ENCODE data around the gene MIEF1. TPM values are rescaled to one million over a fixed set of nuclear protein-coding genes. Genes with fewer than 3 reads are reported as not detected.

Gene MIEF1
- total RNA-seq, 1 donor from 2014 or later: 32.4 TPM

DNA sequence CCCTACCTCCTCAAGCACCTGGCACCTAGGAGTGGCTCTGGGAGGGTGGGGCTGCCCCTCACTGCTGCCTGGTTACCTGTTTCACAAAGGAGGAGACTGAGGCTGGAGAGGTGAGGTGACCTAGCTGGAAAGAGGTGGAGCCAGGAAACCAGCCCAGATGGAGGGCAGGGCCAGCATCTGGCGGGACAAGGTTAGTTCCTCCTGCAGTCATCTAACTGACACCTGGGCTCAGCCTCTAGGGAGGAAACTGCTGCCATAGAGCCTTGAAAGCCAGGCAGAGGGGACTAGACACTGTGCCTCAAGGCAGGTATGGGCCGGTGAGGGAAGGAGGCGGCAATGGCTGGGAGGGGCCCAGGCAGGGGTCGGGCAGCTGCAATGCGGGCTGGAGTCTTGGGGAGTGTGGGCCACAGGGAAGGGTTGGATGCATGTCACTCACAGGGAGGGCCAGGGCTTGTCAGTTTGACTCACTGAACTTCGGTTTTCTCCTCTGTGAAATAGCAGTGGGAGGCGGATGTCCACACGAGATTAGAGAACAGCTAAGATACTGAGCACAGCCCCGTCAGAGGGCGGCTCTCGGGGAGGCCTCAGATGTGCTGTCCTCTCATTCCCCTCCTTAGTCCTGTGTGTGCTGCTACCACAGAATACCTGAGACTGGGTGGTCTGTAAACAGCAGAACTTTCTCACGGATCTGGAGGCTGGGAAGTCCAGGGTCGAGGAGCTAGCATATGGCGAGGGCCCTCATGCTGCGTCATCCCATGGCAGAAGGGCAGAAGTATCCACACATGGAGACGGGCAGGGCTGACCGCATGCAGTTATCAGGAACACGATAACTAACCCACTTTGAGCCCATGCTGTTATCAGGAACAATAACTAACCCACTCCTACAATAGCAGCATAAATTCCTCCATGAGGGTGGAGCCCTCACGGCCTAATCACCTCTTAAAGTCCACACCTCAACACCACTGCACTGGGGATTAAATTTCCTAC lies 29.2 kb upstream of the MIEF1 start:
- no peaks in the 10 kb centered on the region for H3K27me3 Mint-ChIP-seq
- H3K4me3 Mint-ChIP-seq (ENCODE audit: low read depth): peak overlapping the region; percentile 57
- peak overlapping the region; percentile 96 for H3K27ac Mint-ChIP-seq

DNA sequence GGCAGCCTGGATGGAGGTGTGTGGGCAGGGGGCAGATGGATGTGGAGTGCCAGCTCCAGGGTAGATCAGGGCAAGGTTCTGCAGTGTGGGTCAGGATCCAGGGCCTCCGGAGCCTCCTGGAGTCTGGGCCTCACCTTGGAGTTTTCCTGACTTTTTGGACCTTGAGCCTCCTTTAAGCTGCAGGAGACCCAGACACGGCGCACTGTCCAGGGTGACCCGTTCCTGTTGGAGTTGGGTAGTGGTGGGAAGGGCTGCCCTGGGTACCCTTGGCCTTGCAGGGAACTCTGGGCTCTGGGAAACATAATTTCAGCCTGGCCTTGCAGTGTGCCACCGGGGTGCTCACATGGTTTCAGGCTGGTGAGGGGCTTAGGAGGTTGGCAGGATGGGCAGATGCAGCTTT lies 28.2 kb upstream of the MIEF1 start:
- no peak overlapping the region for H3K27ac Mint-ChIP-seq
- no peaks in the 10 kb centered on the region for H3K27me3 Mint-ChIP-seq
- DNase-seq (ENCODE audit: low spot score, unreplicated experiment): no peak
- no peak overlapping the region for H3K4me3 Mint-ChIP-seq (ENCODE audit: low read depth)
- H3K9me3 Mint-ChIP-seq (ENCODE audit: low read depth): no peaks in the 10 kb centered on the region
- peaks cover 58% of the 10 kb centered on the region for H3K4me1 Mint-ChIP-seq (ENCODE audit: low read depth)
- TF ChIP-seq, protein P1, sequence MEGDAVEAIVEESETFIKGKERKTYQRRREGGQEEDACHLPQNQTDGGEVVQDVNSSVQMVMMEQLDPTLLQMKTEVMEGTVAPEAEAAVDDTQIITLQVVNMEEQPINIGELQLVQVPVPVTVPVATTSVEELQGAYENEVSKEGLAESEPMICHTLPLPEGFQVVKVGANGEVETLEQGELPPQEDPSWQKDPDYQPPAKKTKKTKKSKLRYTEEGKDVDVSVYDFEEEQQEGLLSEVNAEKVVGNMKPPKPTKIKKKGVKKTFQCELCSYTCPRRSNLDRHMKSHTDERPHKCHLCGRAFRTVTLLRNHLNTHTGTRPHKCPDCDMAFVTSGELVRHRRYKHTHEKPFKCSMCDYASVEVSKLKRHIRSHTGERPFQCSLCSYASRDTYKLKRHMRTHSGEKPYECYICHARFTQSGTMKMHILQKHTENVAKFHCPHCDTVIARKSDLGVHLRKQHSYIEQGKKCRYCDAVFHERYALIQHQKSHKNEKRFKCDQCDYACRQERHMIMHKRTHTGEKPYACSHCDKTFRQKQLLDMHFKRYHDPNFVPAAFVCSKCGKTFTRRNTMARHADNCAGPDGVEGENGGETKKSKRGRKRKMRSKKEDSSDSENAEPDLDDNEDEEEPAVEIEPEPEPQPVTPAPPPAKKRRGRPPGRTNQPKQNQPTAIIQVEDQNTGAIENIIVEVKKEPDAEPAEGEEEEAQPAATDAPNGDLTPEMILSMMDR (IDR thresholded peaks at IDR 0.05; ENCODE audit: unreplicated experiment): no peak
- no peaks in the 10 kb centered on the region for H3K36me3 Mint-ChIP-seq (ENCODE audit: insufficient read depth)

More for the DNA sequence above, 29.2 kb upstream of the MIEF1 start:
- H3K4me1 Mint-ChIP-seq (ENCODE audit: low read depth): peaks cover 58% of the 10 kb centered on the region
- H3K36me3 Mint-ChIP-seq (ENCODE audit: insufficient read depth): no peaks in the 10 kb centered on the region
- H3K9me3 Mint-ChIP-seq (ENCODE audit: low read depth): no peaks in the 10 kb centered on the region
- TF ChIP-seq, protein P1 (IDR thresholded peaks at IDR 0.05; ENCODE audit: unreplicated experiment): no peak
- no peak for DNase-seq (ENCODE audit: low spot score, unreplicated experiment)

DNA sequence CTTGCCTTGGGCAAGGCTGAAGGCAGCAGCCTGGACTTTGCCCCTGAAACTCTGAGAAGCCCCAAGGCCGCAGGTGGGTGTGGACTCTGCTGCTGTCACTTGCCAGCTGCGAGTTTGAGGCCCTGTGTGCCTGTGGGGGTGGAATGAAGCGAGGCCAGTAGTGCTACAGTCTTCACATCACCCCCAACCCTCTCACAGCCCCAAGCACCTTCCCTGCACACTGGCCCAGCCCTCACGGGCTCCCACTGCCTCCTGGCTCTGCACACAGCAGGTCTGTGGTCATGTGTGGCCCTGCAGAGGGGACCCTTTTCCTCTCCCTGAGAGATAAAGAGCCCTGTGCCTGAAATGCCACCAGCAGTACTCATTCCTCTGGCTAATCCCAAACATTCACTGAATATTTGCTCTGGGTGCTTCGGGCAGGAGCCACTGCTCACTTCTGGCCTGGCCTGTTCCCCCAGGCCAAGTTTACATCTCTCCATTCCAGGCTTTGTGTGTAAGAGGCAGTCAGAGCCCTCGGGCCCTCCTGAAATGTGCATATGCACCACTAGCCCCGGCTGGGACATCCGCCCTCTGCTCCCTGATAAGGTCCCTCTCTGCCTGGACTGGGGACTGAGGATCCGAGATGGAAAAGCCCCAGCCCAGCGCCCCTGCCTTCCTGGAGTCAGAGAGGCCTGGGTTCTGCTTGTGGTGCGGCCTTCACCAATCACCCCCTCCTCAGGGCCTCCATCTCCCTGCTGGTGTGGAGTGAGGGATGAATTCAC lies 27.6 kb upstream of the MIEF1 start:
- H3K36me3 Mint-ChIP-seq (ENCODE audit: insufficient read depth): no peaks in the 10 kb centered on the region
- peak overlapping the region; percentile 86 for H3K27ac Mint-ChIP-seq
- H3K27me3 Mint-ChIP-seq: no peaks in the 10 kb centered on the region
- H3K4me1 Mint-ChIP-seq (ENCODE audit: low read depth): peaks cover 53% of the 10 kb centered on the region
- TF ChIP-seq, protein P1 (IDR thresholded peaks at IDR 0.05; ENCODE audit: unreplicated experiment): no peak
- no peaks in the 10 kb centered on the region for H3K9me3 Mint-ChIP-seq (ENCODE audit: low read depth)
- DNase-seq (ENCODE audit: low spot score, unreplicated experiment): no peak
- no peak overlapping the region for H3K4me3 Mint-ChIP-seq (ENCODE audit: low read depth)

DNA sequence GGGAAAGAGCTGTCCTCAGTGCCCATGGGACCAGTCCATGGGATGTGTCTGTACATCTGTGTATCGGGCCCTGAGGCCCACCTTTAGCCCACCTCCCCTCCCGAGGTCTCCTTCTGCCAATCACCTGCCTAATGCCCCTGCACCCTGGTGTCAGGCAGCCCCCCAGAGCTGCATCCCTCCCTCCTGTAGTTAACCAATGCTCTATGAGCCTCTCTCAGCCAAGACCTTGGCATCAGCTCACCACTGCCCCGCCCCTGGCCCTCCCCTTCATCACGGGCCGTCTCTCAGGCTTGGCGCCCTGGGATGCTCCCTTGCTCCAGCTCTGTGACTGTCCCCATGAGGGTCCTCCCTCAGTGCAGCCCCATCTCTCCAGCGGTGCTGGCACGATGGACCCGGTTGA lies 26.8 kb upstream of the MIEF1 start:
- no peak for DNase-seq (ENCODE audit: low spot score, unreplicated experiment)
- Mint-ChIP-seq H3K27ac (no peak overlapping the region), H3K36me3 (ENCODE audit: insufficient read depth) (no peaks in the 10 kb centered on the region), H3K27me3 (no peaks in the 10 kb centered on the region), H3K9me3 (ENCODE audit: low read depth) (no peaks in the 10 kb centered on the region), H3K4me3 (ENCODE audit: low read depth) (no peak overlapping the region), H3K4me1 (ENCODE audit: low read depth) (peaks cover 47% of the 10 kb centered on the region)
- TF ChIP-seq, protein P1 (IDR thresholded peaks at IDR 0.05; ENCODE audit: unreplicated experiment): no peak

DNA sequence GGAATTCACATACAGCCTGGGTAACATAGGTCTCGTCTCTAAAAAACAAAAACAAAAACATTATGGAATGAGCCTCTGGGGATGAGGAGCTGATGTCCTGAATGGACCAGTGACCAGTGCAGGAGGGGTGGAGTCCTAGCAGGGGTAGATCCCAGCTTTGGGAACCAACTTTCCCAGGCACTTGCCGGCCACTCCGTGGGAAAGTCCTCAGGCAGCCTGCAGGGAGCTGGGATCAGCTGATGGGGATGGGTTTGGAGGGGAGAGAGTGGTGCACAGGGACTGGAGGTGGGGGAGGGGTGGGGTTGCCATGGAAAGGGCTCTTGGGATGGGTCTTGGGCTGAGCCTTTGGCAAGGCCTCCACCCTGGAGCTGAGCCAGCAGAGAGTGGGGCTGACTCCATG lies 26.2 kb upstream of the MIEF1 start:
- TF ChIP-seq, protein P1 (IDR thresholded peaks at IDR 0.05; ENCODE audit: unreplicated experiment): no peak
- no peak for DNase-seq (ENCODE audit: low spot score, unreplicated experiment)
- Mint-ChIP-seq H3K9me3 (ENCODE audit: low read depth) (no peaks in the 10 kb centered on the region), H3K27me3 (no peaks in the 10 kb centered on the region), H3K27ac (no peak overlapping the region), H3K36me3 (ENCODE audit: insufficient read depth) (no peaks in the 10 kb centered on the region), H3K4me3 (ENCODE audit: low read depth) (no peak overlapping the region), H3K4me1 (ENCODE audit: low read depth) (peaks cover 43% of the 10 kb centered on the region)
